Spleen (tissue), 11 donors: ENCODE measurements around the gene SLC1A4. TPM values are rescaled to one million over a fixed set of nuclear protein-coding genes. Genes with fewer than 3 reads are reported as not detected.

Source experiments
- DNase-seq: peaks from one replicate; pipeline ENCODE4 v3.0.0-alpha.2; 2020
- H3K27ac ChIP-seq, 8 donors: fragments of 200-600 bp; sonication (generic) in 7 of 8; 1 replicate in 4 of 8; 2 replicates in 4 of 8; pipeline versions ENCODE4 v1.5.0 to v1.8.0; 2016 to 2021; ENCODE audit warnings: inconsistent platforms in 4 of 8, mild to moderate bottlenecking in 4 of 8, moderate library complexity in 1 of 8
- H3K27me3 ChIP-seq, 7 donors: fragments of 200-600 bp; sonication (generic) in 6 of 7; replicated peaks in 1 of 7; 1 replicate in 4 of 7; 2 replicates in 3 of 7; pipeline versions ENCODE4 v1.5.0 to v1.8.0; 2016 to 2021; ENCODE audit warnings: inconsistent platforms in 3 of 7, mild to moderate bottlenecking in 1 of 7
- H3K36me3 ChIP-seq, 6 donors: fragments of 200-600 bp; sonication (generic) in 5 of 6; 1 replicate in 4 of 6; 2 replicates in 2 of 6; pipeline versions ENCODE4 v1.5.0 to v1.8.0; 2016 to 2021; ENCODE audit warnings: inconsistent platforms in 2 of 6
- H3K4me1 ChIP-seq, 6 donors: fragments of 200-600 bp; sonication (generic) in 5 of 6; 1 replicate in 3 of 6; 2 replicates in 3 of 6; pipeline versions ENCODE4 v1.5.0 to v1.8.0; 2016 to 2021; ENCODE audit warnings: inconsistent platforms in 3 of 6
- H3K4me3 ChIP-seq, 8 donors: fragments of 200-600 bp; sonication (generic) in 7 of 8; 1 replicate in 4 of 8; 2 replicates in 4 of 8; pipeline versions ENCODE4 v1.5.0 to v1.8.0; 2016 to 2021; ENCODE audit warnings: inconsistent platforms in 4 of 8, mild to moderate bottlenecking in 4 of 8, moderate library complexity in 2 of 8
- H3K9me3 ChIP-seq, 8 donors: fragments of 200-600 bp; sonication (generic) in 7 of 8; 1 replicate in 4 of 8; 2 replicates in 4 of 8; pipeline versions ENCODE4 v1.5.0 to v1.8.0; 2016 to 2021; ENCODE audit warnings: inconsistent platforms in 4 of 8
- CTCF ChIP-seq, 11 experiments: fragments of 200-600 bp in 7 of 11; fragments of 450-650 bp in 4 of 11; sonication (generic) in 4 of 11; IDR thresholded peaks in 8 of 11; conservative IDR thresholded peaks in 3 of 11; 1 replicate in 7 of 11; 2 replicates in 4 of 11; pipeline versions ENCODE4 v1.4.0 to v1.8.0; 2016 to 2021; ENCODE audit warnings: antibody characterized with exemption in 11 of 11, inconsistent platforms in 4 of 11, mild to moderate bottlenecking in 1 of 11
- POLR2A ChIP-seq, 3 donors: fragments of 450-650 bp; IDR thresholded peaks; one replicate each; pipeline ENCODE4 v1.5.1; 2017; ENCODE audit warnings: antibody characterized with exemption in 3 of 3, mild to moderate bottlenecking in 1 of 3
- POLR2AphosphoS5 ChIP-seq, 3 donors: sonication (generic); formaldehyde crosslinking; IDR thresholded peaks; one replicate each; pipeline ENCODE4 v1.5.1; 2017; ENCODE audit warnings: antibody characterized with exemption in 3 of 3
- WGBS, 5 donors: extraction: QIAGEN DNeasy Blood & Tissue Kit in 3 of 5; methylation state at CpG; one replicate each; pipeline versions ENCODE4 v1.1.5 to v1.1.7; 2013 to 2018; 5-methylcytosine and 5-hydroxymethylcytosine counted together
- intact Hi-C: fragments of 100-400 bp; cut with DNase I; formaldehyde crosslinking; loops from one replicate; pipeline ENCODE4 v1.15.0; 2023; ENCODE audit warnings: low total_unique reads
- polyA plus RNA-seq, 3 donors: library from polyadenylated mRNA; stranded (reverse); fragments of 200-250 nt; gene quantifications; one replicate each; pipeline ENCODE4 v1.2.1, GENCODE V29; 2013
- total RNA-seq, 7 donors: library from RNA; depleted of rRNA in 3 of 7; stranded (reverse); fragments of >200 nt in 3 of 7; fragmentation: NEBNext Ultra II Directional in 4 of 7; extraction: Animal tissue kit (Norgen Biotek cat#: 25700) in 4 of 7; gene quantifications; one replicate each; pipeline versions ENCODE4 v1.1.0 to v1.2.1, GENCODE V29; 2016 to 2021
- donor health status: healthy with polysubstance abuse.
- donor health status: DM: no; HTN: no; CAD: no; lungs with moderate emphysema.
- donor health status: DM: no; HTN: no; CAD: no.
- donor health status: Bipolar disorder and iron deficiency.
- donor health status: healthy.
- donor health status: DM: no; HTN: no; CAD: no.
- donor health status: DM: yes; HTN: yes; CAD: no.

SLC1A4 gene
- total and polyA plus RNA-seq, 10 donors, result 2.5 to 32.0 (median 15.7) TPM

- intact Hi-C loops, result loop anchor here (10.0 kb wide), 1 partner anchor 75 kb away; no protein-coding TSS in a partner anchor
- 22 to 33% (median 27%) methylated on average over 35 of the region's 35 CpGs for WGBS, 5 donors
Measured at GRCh38 chr2:64989982-64990614, 899 bp downstream of the SLC1A4 start.

GRCh38 chr2:64990876-64991275 lies 1.7 kb downstream of the SLC1A4 start:
- TF ChIP-seq CTCF (IDR thresholded peaks at IDR 0.05 in 8 of 11, conservative IDR thresholded peaks at IDR 0.05 in 3 of 11), result no peak
- TF ChIP-seq POLR2A (IDR thresholded peaks at IDR 0.05), result no peak
- no peak for TF ChIP-seq POLR2AphosphoS5 (IDR thresholded peaks at IDR 0.05)
- peaks cover 22 to 63% (median 43%) of the 10 kb centered on the region in 6 donors for H3K4me1 ChIP-seq

More at GRCh38 chr2:64989982-64990614, 899 bp downstream of the SLC1A4 start:
- no peak for TF ChIP-seq CTCF (IDR thresholded peaks at IDR 0.05 in 8 of 11, conservative IDR thresholded peaks at IDR 0.05 in 3 of 11)
- no peak for TF ChIP-seq POLR2AphosphoS5 (IDR thresholded peaks at IDR 0.05)
- no peak for TF ChIP-seq POLR2A (IDR thresholded peaks at IDR 0.05)
- peak overlapping the region; percentile 71 to 99 (median 92) for H3K4me3 ChIP-seq
- H3K27me3 ChIP-seq, result no peaks in the 10 kb centered on the region
- H3K36me3 ChIP-seq, result peaks cover 0 to 6% (median 0%) of the 10 kb centered on the region in 6 donors
- peak overlapping the region in 4 of 8 donors; percentile 92 to 94 (median 94) for H3K27ac ChIP-seq
- no peaks in the 10 kb centered on the region for H3K9me3 ChIP-seq
- peaks cover 22 to 63% (median 43%) of the 10 kb centered on the region in 6 donors for H3K4me1 ChIP-seq
- no peak for DNase-seq

GRCh38 chr2:64992218-64992617 lies 3.0 kb downstream of the SLC1A4 start:
- Histone ChIP-seq H3K9me3 (no peaks in the 10 kb centered on the region), H3K27ac (no peak overlapping the region), H3K4me3 (peak overlapping the region in 1 of 8 donors; percentile 10), H3K36me3 (peaks cover 0 to 10% (median 0%) of the 10 kb centered on the region in 6 donors), H3K4me1 (peaks cover 19 to 57% (median 42%) of the 10 kb centered on the region in 6 donors), H3K27me3 (no peaks in the 10 kb centered on the region)
- 84 to 98% (median 90%) methylated on average over 5 of the region's 5 CpGs for WGBS, 5 donors
- no peak for DNase-seq
- intact Hi-C loops, result no loop called here
- TF ChIP-seq POLR2A (IDR thresholded peaks at IDR 0.05), result no peak
- no peak for TF ChIP-seq CTCF (IDR thresholded peaks at IDR 0.05 in 8 of 11, conservative IDR thresholded peaks at IDR 0.05 in 3 of 11)

More at GRCh38 chr2:64990876-64991275, 1.7 kb downstream of the SLC1A4 start:
- peak overlapping the region in 3 of 8 donors; percentile 93 to 99 (median 97) for H3K4me3 ChIP-seq
- DNase-seq, result no peak
- H3K9me3 ChIP-seq, result no peaks in the 10 kb centered on the region
- no peaks in the 10 kb centered on the region for H3K27me3 ChIP-seq
- intact Hi-C loops, result no loop called here
- peaks cover 0 to 10% (median 0%) of the 10 kb centered on the region in 6 donors for H3K36me3 ChIP-seq
- H3K27ac ChIP-seq, result no peak overlapping the region
- WGBS, 5 donors, result 47 to 88% (median 70%) methylated on average over 1 of the region's 1 CpG

- peaks cover 18 to 49% (median 36%) of the 10 kb centered on the region in 6 donors for H3K4me1 ChIP-seq
- H3K27me3 ChIP-seq, result no peaks in the 10 kb centered on the region
- DNase-seq, result no peak
- H3K9me3 ChIP-seq, result no peaks in the 10 kb centered on the region
- intact Hi-C loops, result no loop called here
- TF ChIP-seq POLR2A (IDR thresholded peaks at IDR 0.05) (no peak), CTCF (IDR thresholded peaks at IDR 0.05 in 8 of 11, conservative IDR thresholded peaks at IDR 0.05 in 3 of 11) (no peak), POLR2AphosphoS5 (IDR thresholded peaks at IDR 0.05) (no peak)
- no peak overlapping the region for H3K27ac ChIP-seq
- H3K36me3 ChIP-seq, result peaks cover 0 to 10% (median 0%) of the 10 kb centered on the region in 6 donors
- WGBS, 5 donors, result 75 to 89% (median 78%) methylated on average over 4 of the region's 4 CpGs
- peak overlapping the region in 1 of 8 donors; percentile 10 for H3K4me3 ChIP-seq
Measured at GRCh38 chr2:64992990-64993389, 3.8 kb downstream of the SLC1A4 start.
